CD4-positive, alpha-beta T cell treated with Interleukin-1 beta for 1 hour (primary cell): ENCODE data around the gene GPS1.

Experiments used
- DNase-seq, 2 donors: peaks; one replicate each; pipeline ENCODE4 v3.0.0-alpha.2; 2020 to 2022

The GPS1 gene

GRCh38 chr17:82080789-82081464, 29.2 kb downstream of the GPS1 start:
- no peak for DNase-seq

- no peak for DNase-seq
These were observed 29.8 kb downstream of the GPS1 start for GRCh38 chr17:82081546-82081945.

- DNase-seq: no peak
These were observed 30.3 kb downstream of the GPS1 start for GRCh38 chr17:82081966-82082365.

GRCh38 chr17:82082456-82082855, 30.8 kb downstream of the GPS1 start:
- DNase-seq: no peak

GRCh38 chr17:82083009-82083408, 31.3 kb downstream of the GPS1 start:
- DNase-seq: no peak

- no peak for DNase-seq
These were observed 32.0 kb downstream of the GPS1 start for GRCh38 chr17:82083533-82084359.

GRCh38 chr17:82084373-82085030, 32.8 kb downstream of the GPS1 start:
- no peak for DNase-seq

- no peak for DNase-seq
These were observed 33.5 kb downstream of the GPS1 start for GRCh38 chr17:82085031-82085861.

- no peak for DNase-seq
These were observed 34.5 kb downstream of the GPS1 start for GRCh38 chr17:82085931-82086764.

GRCh38 chr17:82086941-82087906, 35.5 kb downstream of the GPS1 start:
- no peak for DNase-seq

- no peak for DNase-seq
These were observed 36.5 kb downstream of the GPS1 start for GRCh38 chr17:82087961-82088837.

GRCh38 chr17:82088838-82089722, 37.4 kb downstream of the GPS1 start:
- DNase-seq: no peak

GRCh38 chr17:82089723-82090548, 38.2 kb downstream of the GPS1 start:
- no peak for DNase-seq

- no peak for DNase-seq
These were observed 39.0 kb downstream of the GPS1 start for GRCh38 chr17:82090549-82091263.

GRCh38 chr17:82091264-82092066, 39.8 kb downstream of the GPS1 start:
- DNase-seq: no peak

GRCh38 chr17:82092094-82092586, 40.4 kb downstream of the GPS1 start:
- DNase-seq: no peak
